ENCODE measurements around the gene HID1.

Gene HID1

GRCh38 chr17:74964988-74965622 lies 7.5 kb downstream of the HID1 start:
- DNase-seq, result no peak

- no peak for DNase-seq
Observed at GRCh38 chr17:74964246-74964761, 8.3 kb downstream of the HID1 start.

GRCh38 chr17:74963656-74964055 lies 8.9 kb downstream of the HID1 start:
- no peak for DNase-seq

- no peak for DNase-seq
Observed at GRCh38 chr17:74962622-74963394, 9.8 kb downstream of the HID1 start.

- DNase-seq, result peak; percentile 81 to 84
Observed at GRCh38 chr17:74961657-74962350, 10.8 kb downstream of the HID1 start.

- DNase-seq, result peak; percentile 39 to 63
Observed at GRCh38 chr17:74960570-74961342, 11.8 kb downstream of the HID1 start.

- DNase-seq, result no peak
Observed at GRCh38 chr17:74959826-74960515, 12.6 kb downstream of the HID1 start.

- DNase-seq, result peak; percentile 67 to 77
Observed at GRCh38 chr17:74957935-74958740, 14.4 kb downstream of the HID1 start.

GRCh38 chr17:74956093-74956492 lies 16.5 kb downstream of the HID1 start:
- DNase-seq, result no peak

GRCh38 chr17:74954665-74955421 lies 17.7 kb downstream of the HID1 start:
- no peak for DNase-seq

GRCh38 chr17:74954115-74954514 lies 18.4 kb downstream of the HID1 start:
- DNase-seq, result no peak

GRCh38 chr17:74953134-74953687 lies 19.3 kb downstream of the HID1 start:
- DNase-seq, result no peak

- no peak for DNase-seq
Observed at GRCh38 chr17:74952431-74953133, 20.0 kb downstream of the HID1 start.

- DNase-seq, result no peak
Observed at GRCh38 chr17:74951680-74952421, 20.7 kb downstream of the HID1 start.

GRCh38 chr17:74951065-74951464 lies 21.5 kb downstream of the HID1 start:
- no peak for DNase-seq

GRCh38 chr17:74950207-74950606 lies 22.4 kb downstream of the HID1 start:
- no peak for DNase-seq

GRCh38 chr17:74949455-74950115 lies 23.0 kb downstream of the HID1 start:
- no peak for DNase-seq

- no peak for DNase-seq
Observed at GRCh38 chr17:74947041-74947754, 25.4 kb downstream of the HID1 start.
